IMR-90 (cell line): Measurements from ENCODE around the gene WHRN.

Experiments
- CEBPB ChIP-seq: IDR thresholded peaks from 2 replicates; pipeline ENCODE4 v1.6.1; 2012; ENCODE audit warnings: low read depth, low read length, improper control_type of control experiment
- CHD1 ChIP-seq: IDR thresholded peaks from 2 replicates; pipeline ENCODE4 v1.6.1; 2012; ENCODE audit warnings: low read depth, low read length, improper control_type of control experiment
- POLR2A ChIP-seq: IDR thresholded peaks from 2 replicates; pipeline ENCODE4 v1.6.1; 2012; ENCODE audit warnings: mild to moderate bottlenecking, low read depth, low read length
- TF ChIP-seq, protein P1 (sequence below): conservative IDR thresholded peaks from 2 replicates; pipeline ENCODE4 v1.5.1; 2012; ENCODE audit warnings: mild to moderate bottlenecking, low read depth, low read length, improper control_type of control experiment
- TF ChIP-seq, protein P2 (sequence below): fragments of 150-350 bp; IDR thresholded peaks from 2 replicates; pipeline ENCODE4 v1.6.1; 2016; ENCODE audit warnings: low read depth, mild to moderate bottlenecking, low read length, moderate library complexity, borderline replicate concordance

DNA sequence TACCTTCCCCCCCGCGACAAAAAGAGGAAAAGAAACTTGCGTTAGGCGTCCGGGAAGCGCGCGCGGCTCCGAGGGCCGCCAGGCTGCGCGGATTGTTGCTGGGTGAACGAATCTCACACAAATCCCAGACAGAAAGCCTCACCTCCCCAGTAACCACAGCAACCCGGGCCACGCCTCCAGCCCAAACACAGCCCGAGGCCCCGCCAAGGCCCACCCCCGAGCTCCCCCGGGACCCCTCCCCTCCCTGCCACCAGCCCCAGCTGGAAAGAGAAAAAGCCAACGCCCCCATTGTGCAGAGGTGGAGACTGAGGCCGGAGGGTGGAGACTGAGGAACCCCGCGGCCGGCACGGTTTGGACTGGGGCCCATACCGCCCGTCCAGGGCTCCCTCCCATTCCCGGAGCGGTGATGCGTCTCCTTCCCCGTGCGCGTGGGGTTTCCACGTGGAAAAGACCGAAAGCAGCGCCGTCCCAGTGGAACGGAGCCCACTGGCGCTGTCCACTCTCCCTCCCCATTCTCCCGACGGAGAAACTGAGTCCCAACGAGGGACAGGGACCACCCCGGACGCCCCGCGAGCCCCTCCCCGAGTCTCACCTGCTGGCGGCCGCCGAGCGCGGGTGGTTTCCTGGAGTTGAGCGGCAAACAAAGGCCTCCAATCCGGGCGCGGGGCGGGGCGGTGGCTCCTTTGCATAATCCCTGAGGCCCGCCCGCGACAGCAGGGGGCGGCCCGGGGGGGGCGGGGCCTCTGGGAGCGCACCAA lies 107.2 kb downstream of the WHRN start:
- TF ChIP-seq, protein P1, sequence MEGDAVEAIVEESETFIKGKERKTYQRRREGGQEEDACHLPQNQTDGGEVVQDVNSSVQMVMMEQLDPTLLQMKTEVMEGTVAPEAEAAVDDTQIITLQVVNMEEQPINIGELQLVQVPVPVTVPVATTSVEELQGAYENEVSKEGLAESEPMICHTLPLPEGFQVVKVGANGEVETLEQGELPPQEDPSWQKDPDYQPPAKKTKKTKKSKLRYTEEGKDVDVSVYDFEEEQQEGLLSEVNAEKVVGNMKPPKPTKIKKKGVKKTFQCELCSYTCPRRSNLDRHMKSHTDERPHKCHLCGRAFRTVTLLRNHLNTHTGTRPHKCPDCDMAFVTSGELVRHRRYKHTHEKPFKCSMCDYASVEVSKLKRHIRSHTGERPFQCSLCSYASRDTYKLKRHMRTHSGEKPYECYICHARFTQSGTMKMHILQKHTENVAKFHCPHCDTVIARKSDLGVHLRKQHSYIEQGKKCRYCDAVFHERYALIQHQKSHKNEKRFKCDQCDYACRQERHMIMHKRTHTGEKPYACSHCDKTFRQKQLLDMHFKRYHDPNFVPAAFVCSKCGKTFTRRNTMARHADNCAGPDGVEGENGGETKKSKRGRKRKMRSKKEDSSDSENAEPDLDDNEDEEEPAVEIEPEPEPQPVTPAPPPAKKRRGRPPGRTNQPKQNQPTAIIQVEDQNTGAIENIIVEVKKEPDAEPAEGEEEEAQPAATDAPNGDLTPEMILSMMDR = no peak
- TF ChIP-seq CEBPB (peak; percentile 37), CHD1 (no peak; the same call in 1 of the 2 replicates), POLR2A (peak; percentile 55)
- TF ChIP-seq, protein P2, sequence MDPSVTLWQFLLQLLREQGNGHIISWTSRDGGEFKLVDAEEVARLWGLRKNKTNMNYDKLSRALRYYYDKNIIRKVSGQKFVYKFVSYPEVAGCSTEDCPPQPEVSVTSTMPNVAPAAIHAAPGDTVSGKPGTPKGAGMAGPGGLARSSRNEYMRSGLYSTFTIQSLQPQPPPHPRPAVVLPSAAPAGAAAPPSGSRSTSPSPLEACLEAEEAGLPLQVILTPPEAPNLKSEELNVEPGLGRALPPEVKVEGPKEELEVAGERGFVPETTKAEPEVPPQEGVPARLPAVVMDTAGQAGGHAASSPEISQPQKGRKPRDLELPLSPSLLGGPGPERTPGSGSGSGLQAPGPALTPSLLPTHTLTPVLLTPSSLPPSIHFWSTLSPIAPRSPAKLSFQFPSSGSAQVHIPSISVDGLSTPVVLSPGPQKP = no peak
